Mesothelial cell of epicardium (in vitro differentiated cells): ENCODE data around the gene GPC4. TPM values are rescaled to one million over a fixed set of nuclear protein-coding genes. Genes with fewer than 3 reads are reported as not detected.

Experiments used
- DNase-seq, 2 experiments: peaks; one replicate each; pipeline ENCODE4 v3.0.0; 2021; ENCODE audit warnings: low spot score in 2 of 2; ENCODE audit not compliant: unreplicated experiment in 2 of 2
- H3K27ac Mint-ChIP-seq: 2 replicates; pipeline ENCODE4 v1.8.0; 2021; ENCODE audit warnings: mixed read lengths
- H3K27me3 Mint-ChIP-seq: 2 replicates; pipeline ENCODE4 v1.8.0; 2021; ENCODE audit warnings: low read depth, mixed read lengths
- H3K36me3 Mint-ChIP-seq: 2 replicates; pipeline ENCODE4 v1.8.0; 2021; ENCODE audit warnings: mixed read lengths
- H3K4me1 Mint-ChIP-seq: 2 replicates; pipeline ENCODE4 v1.8.0; 2021; ENCODE audit warnings: mixed read lengths
- H3K4me3 Mint-ChIP-seq: 2 replicates; pipeline ENCODE4 v1.8.0; 2021; ENCODE audit warnings: mild to moderate bottlenecking, moderate library complexity, mixed read lengths
- H3K9me3 Mint-ChIP-seq: 2 replicates; pipeline ENCODE4 v1.8.0; 2021; ENCODE audit warnings: mixed read lengths
- CTCF ChIP-seq: fragments of 200-600 bp; sonication (generic); IDR thresholded peaks from one replicate; pipeline ENCODE4 v1.5.0; 2021; ENCODE audit warnings: antibody characterized with exemption; ENCODE audit not compliant: unreplicated experiment
- total RNA-seq: library from RNA; stranded (reverse); gene quantifications from 3 replicates; pipeline ENCODE4 v1.2.1, GENCODE V29; 2021

The GPC4 gene
- total RNA-seq, 1 donor from 2014 or later: 44.8 TPM

- H3K9me3 Mint-ChIP-seq: peaks cover 15% of the 10 kb centered on the region
- H3K4me1 Mint-ChIP-seq: peaks cover 35% of the 10 kb centered on the region
- no peak for DNase-seq
- TF ChIP-seq CTCF: no peak
- H3K27ac Mint-ChIP-seq: no peak overlapping the region
- H3K36me3 Mint-ChIP-seq: no peaks in the 10 kb centered on the region
- no peak overlapping the region for H3K4me3 Mint-ChIP-seq
- H3K27me3 Mint-ChIP-seq: peaks cover 66% of the 10 kb centered on the region
These were observed 2.1 kb upstream of the GPC4 start for GRCh38 chrX:133417364-133417763.

DNA sequence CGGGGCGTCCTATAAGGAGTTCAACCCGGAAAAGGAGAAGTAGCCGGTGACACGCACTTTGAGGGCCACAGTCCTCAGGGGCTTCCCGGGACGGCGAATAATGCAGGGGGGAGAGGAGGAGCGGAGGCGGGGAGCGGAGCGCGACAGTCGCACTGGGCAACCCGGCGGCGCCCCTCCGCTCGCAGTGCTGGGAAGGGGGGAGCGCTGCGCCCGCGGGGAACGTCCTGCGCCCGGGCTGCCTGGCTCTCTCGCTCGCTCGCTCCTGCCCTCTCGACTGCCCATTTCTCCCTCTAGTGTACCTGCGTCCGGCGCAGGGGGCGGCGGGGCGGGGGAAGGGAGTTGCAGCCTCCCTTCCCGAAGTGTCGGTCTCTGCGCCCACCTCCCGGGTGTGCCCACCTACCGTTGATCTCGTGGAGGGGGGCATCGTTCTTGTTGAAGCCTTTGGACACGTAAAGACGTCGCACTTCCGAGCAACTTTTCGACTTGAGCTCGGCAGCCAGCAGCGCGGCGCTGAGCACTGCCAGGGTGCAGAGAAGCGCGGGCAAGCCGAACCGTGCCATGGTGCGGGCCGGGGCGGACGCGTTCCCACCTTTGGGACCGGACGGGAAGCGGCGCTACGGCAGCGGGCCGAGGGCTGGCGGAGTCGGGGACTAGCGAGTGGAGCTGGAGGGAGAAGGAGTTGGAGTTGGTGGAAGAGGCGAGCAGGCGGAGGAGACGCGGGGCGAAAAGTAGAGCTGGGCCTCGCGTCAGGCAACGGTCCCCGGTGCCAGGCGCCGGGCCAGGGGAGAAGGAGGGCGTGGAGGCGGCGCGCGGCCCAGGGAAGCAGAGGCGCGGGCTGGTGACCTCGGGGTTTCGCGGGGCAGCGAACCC, 648 bp downstream of the GPC4 start:
- Mint-ChIP-seq H3K4me3 (peak overlapping the region; percentile 90), H3K9me3 (peaks cover 7% of the 10 kb centered on the region), H3K4me1 (peaks cover 48% of the 10 kb centered on the region), H3K36me3 (no peaks in the 10 kb centered on the region), H3K27me3 (peaks cover 75% of the 10 kb centered on the region), H3K27ac (peak overlapping the region; percentile 90)
- TF ChIP-seq CTCF: no peak
- peak; percentile 31 to 66 for DNase-seq

- DNase-seq: peak; percentile 27 to 58
- H3K4me3 Mint-ChIP-seq: peak overlapping the region; percentile 90
- H3K27ac Mint-ChIP-seq: peak overlapping the region; percentile 71
- H3K36me3 Mint-ChIP-seq: no peaks in the 10 kb centered on the region
- peaks cover 5% of the 10 kb centered on the region for H3K9me3 Mint-ChIP-seq
- H3K4me1 Mint-ChIP-seq: peaks cover 48% of the 10 kb centered on the region
- TF ChIP-seq CTCF: no peak
- H3K27me3 Mint-ChIP-seq: peaks cover 74% of the 10 kb centered on the region
These were observed 1.9 kb downstream of the GPC4 start for GRCh38 chrX:133413218-133413925.

DNA sequence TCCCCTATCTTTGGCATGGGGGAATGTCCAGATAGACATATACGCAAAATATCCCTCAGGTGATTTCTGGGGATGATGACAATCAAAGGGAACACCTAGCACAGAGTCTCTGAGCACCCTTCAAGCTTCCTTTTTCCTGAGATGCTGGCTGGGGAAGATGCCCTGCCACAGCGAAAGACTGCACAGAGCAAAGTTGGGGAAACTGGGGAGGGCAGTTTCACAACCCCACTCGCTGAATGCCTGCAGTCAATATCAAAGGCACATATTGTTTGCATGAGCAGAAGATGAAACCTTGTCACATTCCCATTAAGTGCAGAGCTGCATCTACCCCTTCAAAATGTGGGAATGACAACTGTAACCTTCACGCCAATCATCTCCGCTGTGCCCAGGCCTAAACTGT, 2.6 kb downstream of the GPC4 start:
- H3K27me3 Mint-ChIP-seq: peaks cover 71% of the 10 kb centered on the region
- no peak for TF ChIP-seq CTCF
- peaks cover 51% of the 10 kb centered on the region for H3K4me1 Mint-ChIP-seq
- peak overlapping the region; percentile 71 for H3K27ac Mint-ChIP-seq
- no peak for DNase-seq
- no peaks in the 10 kb centered on the region for H3K36me3 Mint-ChIP-seq
- H3K4me3 Mint-ChIP-seq: peak overlapping the region; percentile 90
- H3K9me3 Mint-ChIP-seq: no peaks in the 10 kb centered on the region

- Mint-ChIP-seq H3K27me3 (peaks cover 69% of the 10 kb centered on the region), H3K27ac (peak overlapping the region; percentile 71), H3K4me1 (peaks cover 51% of the 10 kb centered on the region)
These were observed 3.0 kb downstream of the GPC4 start for GRCh38 chrX:133412246-133412645.

More at GRCh38 chrX:133412246-133412645, 3.0 kb downstream of the GPC4 start:
- no peaks in the 10 kb centered on the region for H3K36me3 Mint-ChIP-seq
- TF ChIP-seq CTCF: no peak
- no peak for DNase-seq
- no peaks in the 10 kb centered on the region for H3K9me3 Mint-ChIP-seq
- peak overlapping the region; percentile 90 for H3K4me3 Mint-ChIP-seq
